Sigmoid colon (tissue), 7 donors: ENCODE measurements around the gene TPD52L3. TPM values are rescaled to one million over a fixed set of nuclear protein-coding genes. Genes with fewer than 3 reads are reported as not detected.

Experiments
- DNase-seq: peaks from one replicate; pipeline ENCODE4 v3.0.0-alpha.2; 2019
- H3K27ac ChIP-seq, 4 donors: fragments of 200-600 bp; sonication (generic); one replicate each; pipeline ENCODE4 v1.5.1; 2016 to 2019; ENCODE audit warnings: mild to moderate bottlenecking in 1 of 4
- H3K27me3 ChIP-seq, 3 donors: fragments of 200-600 bp; sonication (generic); one replicate each; pipeline ENCODE4 v1.5.1; 2019; ENCODE audit warnings: mild to moderate bottlenecking in 1 of 3
- H3K36me3 ChIP-seq, 4 donors: fragments of 200-600 bp; sonication (generic); one replicate each; pipeline ENCODE4 v1.5.1; 2016 to 2019
- H3K4me1 ChIP-seq, 4 donors: fragments of 200-600 bp; sonication (generic); one replicate each; pipeline ENCODE4 v1.5.1; 2017 to 2019
- H3K4me3 ChIP-seq, 4 donors: fragments of 200-600 bp; sonication (generic); one replicate each; pipeline ENCODE4 v1.5.1; 2017 to 2019; ENCODE audit warnings: mild to moderate bottlenecking in 2 of 4, moderate library complexity in 1 of 4
- H3K9me3 ChIP-seq, 4 donors: fragments of 200-600 bp in 3 of 4; sonication (generic) in 3 of 4; one replicate each; pipeline versions ENCODE4 v1.5.1 to v1.6.1; 2013 to 2019
- CTCF ChIP-seq, 4 experiments: fragments of 450-650 bp in 3 of 4; fragments of 200-600 bp in 1 of 4; IDR thresholded peaks; one replicate each; pipeline ENCODE4 v1.5.1; 2016 to 2019; ENCODE audit warnings: antibody characterized with exemption in 4 of 4, mild to moderate bottlenecking in 3 of 4, moderate library complexity in 2 of 4
- EP300 ChIP-seq, 4 donors: sonication (generic); formaldehyde crosslinking; IDR thresholded peaks; one replicate each; pipeline ENCODE4 v1.6.1; 2017; ENCODE audit warnings: antibody characterized with exemption in 4 of 4
- POLR2A ChIP-seq, 2 donors: fragments of 450-650 bp; IDR thresholded peaks; one replicate each; pipeline ENCODE4 v1.6.1; 2016; ENCODE audit warnings: antibody characterized with exemption in 2 of 2, mild to moderate bottlenecking in 2 of 2, moderate library complexity in 2 of 2
- POLR2AphosphoS5 ChIP-seq, 4 donors: sonication (generic); formaldehyde crosslinking; IDR thresholded peaks; one replicate each; pipeline ENCODE4 v1.6.1; 2017; ENCODE audit warnings: antibody characterized with exemption in 4 of 4
- WGBS, 2 donors: extraction: QIAGEN DNeasy Blood & Tissue Kit; methylation state at CpG; one replicate each; pipeline ENCODE4 v1.1.7; 2013; 5-methylcytosine and 5-hydroxymethylcytosine counted together
- intact Hi-C: fragments of 100-400 bp; cut with DNase I; formaldehyde crosslinking; loops from one replicate; pipeline ENCODE4 v1.15.1; 2023
- polyA plus RNA-seq, 3 donors: library from polyadenylated mRNA; stranded (reverse); fragments of 200-250 nt; gene quantifications; one replicate each; pipeline ENCODE4 v1.2.3, GENCODE V29; 2013
- total RNA-seq, 4 donors: library from RNA; depleted of rRNA; stranded (reverse); fragments of >200 nt; gene quantifications; one replicate each; pipeline ENCODE4 v1.1.0, GENCODE V29; 2016
- donor health status: healthy with polysubstance abuse.
- donor health status: Bipolar disorder and iron deficiency.
- donor health status: healthy.

Gene TPD52L3
- total and polyA plus RNA-seq, 7 donors: not detected

- Histone ChIP-seq H3K27ac (no peak overlapping the region), H3K9me3 (no peaks in the 10 kb centered on the region), H3K4me1 (no peaks in the 10 kb centered on the region), H3K36me3 (no peaks in the 10 kb centered on the region), H3K4me3 (no peak overlapping the region), H3K27me3 (no peaks in the 10 kb centered on the region)
- TF ChIP-seq POLR2A (IDR thresholded peaks at IDR 0.05) (no peak), CTCF (IDR thresholded peaks at IDR 0.05) (no peak), POLR2AphosphoS5 (IDR thresholded peaks at IDR 0.05) (no peak), EP300 (IDR thresholded peaks at IDR 0.05) (no peak)
- intact Hi-C loops: loop anchor here (1.0 to 10.0 kb wide), 3 partner anchors 111 to 423 kb away; no protein-coding TSS in a partner anchor
- no peak for DNase-seq
- 64 to 96% methylated on average over 1 of the region's 1 CpG for WGBS, 2 donors
Measured at GRCh38 chr9:6307551-6308096, 20.6 kb upstream of the TPD52L3 start.

DNA sequence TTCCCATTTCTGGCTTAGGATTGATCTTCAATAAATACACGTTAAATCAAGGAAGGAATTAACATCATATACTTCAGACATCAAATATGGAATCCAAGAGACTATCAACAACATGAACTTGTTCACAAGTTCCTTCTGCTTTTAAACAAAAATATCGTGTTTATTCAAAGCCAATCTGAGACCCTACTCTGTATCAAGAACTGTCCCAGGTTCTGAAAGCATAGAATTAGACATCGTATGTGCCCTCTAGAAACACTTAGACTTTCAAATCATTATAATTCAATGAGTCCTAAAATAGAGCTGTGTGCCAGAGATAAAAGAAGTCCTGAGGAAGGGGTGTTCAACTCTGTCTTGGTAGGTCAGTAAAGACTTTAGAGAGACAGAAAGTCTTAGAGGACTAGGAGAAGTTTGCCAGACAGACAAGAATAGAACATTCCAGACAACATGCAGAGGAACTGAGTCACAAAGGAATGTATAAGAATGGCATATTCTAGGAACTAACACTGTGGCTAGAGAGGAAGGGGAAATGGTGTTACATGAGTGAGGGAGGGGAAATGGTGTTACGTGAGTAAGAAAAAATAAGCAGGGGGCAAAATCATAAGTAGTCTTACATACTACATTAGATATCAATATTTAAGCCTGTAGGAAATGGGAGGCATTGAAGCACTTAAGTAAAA lies 2.9 kb downstream of the TPD52L3 start:
- intact Hi-C loops: no loop called here

DNA sequence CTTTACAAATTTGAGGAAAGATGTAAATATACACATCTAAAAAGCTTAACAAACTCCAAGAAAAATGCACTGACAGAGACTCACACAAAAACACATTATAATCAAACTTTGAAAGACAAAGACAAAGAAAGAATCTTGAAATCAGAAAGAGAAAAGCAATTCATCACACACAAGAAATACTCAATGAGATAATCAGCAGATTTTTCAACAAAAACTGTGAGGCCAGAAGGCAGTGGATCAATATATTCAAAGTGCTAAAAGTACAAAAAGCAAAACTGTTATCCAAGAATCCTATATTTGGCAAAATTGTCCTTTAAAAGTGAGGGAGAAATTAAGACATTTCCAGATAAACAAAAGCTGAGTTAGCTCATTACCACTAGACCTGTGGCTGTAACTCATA lies 6.1 kb downstream of the TPD52L3 start:
- H3K27me3 ChIP-seq: no peaks in the 10 kb centered on the region
- no peaks in the 10 kb centered on the region for H3K36me3 ChIP-seq
- H3K27ac ChIP-seq: no peak overlapping the region
- peaks cover 0 to 8% (median 0%) of the 10 kb centered on the region in 4 donors for H3K9me3 ChIP-seq
- no peaks in the 10 kb centered on the region for H3K4me1 ChIP-seq
- intact Hi-C loops: no loop called here
- H3K4me3 ChIP-seq: no peak overlapping the region
- DNase-seq: no peak
- TF ChIP-seq EP300 (IDR thresholded peaks at IDR 0.05): no peak
- no peak for TF ChIP-seq CTCF (IDR thresholded peaks at IDR 0.05)
- TF ChIP-seq POLR2AphosphoS5 (IDR thresholded peaks at IDR 0.05): no peak
- TF ChIP-seq POLR2A (IDR thresholded peaks at IDR 0.05): no peak

More for the DNA sequence above, 2.9 kb downstream of the TPD52L3 start:
- Histone ChIP-seq H3K9me3 (peaks cover 0 to 5% (median 0%) of the 10 kb centered on the region in 4 donors), H3K27ac (no peak overlapping the region), H3K36me3 (no peaks in the 10 kb centered on the region), H3K4me3 (no peak overlapping the region), H3K27me3 (no peaks in the 10 kb centered on the region), H3K4me1 (no peaks in the 10 kb centered on the region)
- 79 to 82% methylated on average over 4 of the region's 4 CpGs for WGBS, 2 donors
- no peak for TF ChIP-seq POLR2AphosphoS5 (IDR thresholded peaks at IDR 0.05)
- no peak for TF ChIP-seq POLR2A (IDR thresholded peaks at IDR 0.05)
- no peak for TF ChIP-seq CTCF (IDR thresholded peaks at IDR 0.05)
- no peak for TF ChIP-seq EP300 (IDR thresholded peaks at IDR 0.05)
- no peak for DNase-seq

GRCh38 chr9:6348766-6349165 lies 20.6 kb downstream of the TPD52L3 start:
- TF ChIP-seq CTCF (IDR thresholded peaks at IDR 0.05) (no peak), POLR2A (IDR thresholded peaks at IDR 0.05) (no peak)
- H3K4me3 ChIP-seq: no peak overlapping the region
- H3K9me3 ChIP-seq: no peaks in the 10 kb centered on the region
- WGBS, 2 donors: 76 to 78% methylated on average over 3 of the region's 3 CpGs
- no peak overlapping the region for H3K27ac ChIP-seq
- no peak for DNase-seq
- H3K4me1 ChIP-seq: no peaks in the 10 kb centered on the region
- H3K27me3 ChIP-seq: no peaks in the 10 kb centered on the region
- no peaks in the 10 kb centered on the region for H3K36me3 ChIP-seq
- intact Hi-C loops: no loop called here
